BJ (cell line): ENCODE data around the gene CFAP54. TPM values are rescaled to one million over a fixed set of nuclear protein-coding genes. Genes with fewer than 3 reads are reported as not detected.

ENCODE experiments used
- CTCF ChIA-PET: fragments of 350-600 bp; formaldehyde crosslinking; extraction: SDS; loops from one replicate; lab custom pipeline; 2021; ENCODE audit warnings: antibody characterized with exemption, inconsistent platforms; lab: Yijun Ruan, JAX
- POLR2A ChIA-PET: fragments of 300-600 bp; sonication (Branson Sonifier 250); formaldehyde crosslinking; extraction: SDS; loops from one replicate; lab custom pipeline; 2021; ENCODE audit warnings: antibody characterized with exemption; lab: Charles Lee
- DNase-seq: peaks from one replicate; pipeline ENCODE4 v3.0.0-alpha.2; 2011; ENCODE audit warnings: low read depth
- H3K27me3 ChIP-seq: 2 replicates; pipeline ENCODE4 v1.6.0; 2011; ENCODE audit warnings: low read length; ENCODE audit not compliant: control insufficient read depth, insufficient read depth
- H3K36me3 ChIP-seq: 2 replicates; pipeline ENCODE4 v1.5.1; 2011; ENCODE audit warnings: low read length; ENCODE audit not compliant: control insufficient read depth, insufficient read depth
- H3K4me3 ChIP-seq: 2 replicates; pipeline ENCODE4 v1.5.1; 2011; ENCODE audit warnings: low read depth, mild to moderate bottlenecking, control low read depth, low read length
- polyA plus RNA-seq: library from polyadenylated mRNA; depleted of rRNA; stranded (reverse); fragments of >200 nt; gene quantifications from 2 replicates; pipeline ENCODE4 v1.2.3, GENCODE V29; 2011
- TF ChIP-seq, protein P1 (sequence below): IDR thresholded peaks from 2 replicates; pipeline ENCODE4 v1.5.1; 2011; ENCODE audit warnings: low read depth, mild to moderate bottlenecking, control low read depth, inconsistent platforms, low read length, moderate library complexity; ENCODE audit not compliant: insufficient read depth

Gene CFAP54
- polyA plus RNA-seq, 1 experiment: 0.38 TPM

DNA sequence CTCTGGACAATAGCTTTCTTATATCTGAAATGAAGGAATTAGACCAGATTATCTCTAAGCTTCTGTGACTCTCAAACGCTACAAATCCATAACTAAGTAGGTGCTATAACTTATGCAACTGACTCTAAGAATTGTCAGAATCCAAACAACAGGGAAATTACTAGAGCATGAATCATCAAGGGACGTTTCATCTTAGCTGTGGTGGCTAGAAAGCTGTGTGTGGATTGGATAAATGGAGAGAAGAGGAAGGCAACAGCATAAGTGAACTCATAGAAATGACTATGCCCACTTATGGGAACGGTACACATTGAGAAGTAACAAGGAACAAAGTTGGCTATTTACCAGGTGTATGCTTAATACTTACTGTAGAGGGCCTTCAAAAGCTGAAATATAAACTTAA is 321.7 kb downstream of the CFAP54 start:
- ChIA-PET POLR2A (interaction anchor here (0.7 kb wide), 1 partner anchor 62 kb away, joined by 4 read pairs; no protein-coding TSS in a partner anchor), CTCF (interaction anchor here (0.6 kb wide), 1 partner anchor 106 kb away, joined by 4 read pairs; no protein-coding TSS in a partner anchor)
- peak; percentile 56 for DNase-seq
- H3K4me3 ChIP-seq: no peak overlapping the region
- no peaks in the 10 kb centered on the region for H3K36me3 ChIP-seq
- H3K27me3 ChIP-seq: no peaks in the 10 kb centered on the region
- TF ChIP-seq, protein P1, sequence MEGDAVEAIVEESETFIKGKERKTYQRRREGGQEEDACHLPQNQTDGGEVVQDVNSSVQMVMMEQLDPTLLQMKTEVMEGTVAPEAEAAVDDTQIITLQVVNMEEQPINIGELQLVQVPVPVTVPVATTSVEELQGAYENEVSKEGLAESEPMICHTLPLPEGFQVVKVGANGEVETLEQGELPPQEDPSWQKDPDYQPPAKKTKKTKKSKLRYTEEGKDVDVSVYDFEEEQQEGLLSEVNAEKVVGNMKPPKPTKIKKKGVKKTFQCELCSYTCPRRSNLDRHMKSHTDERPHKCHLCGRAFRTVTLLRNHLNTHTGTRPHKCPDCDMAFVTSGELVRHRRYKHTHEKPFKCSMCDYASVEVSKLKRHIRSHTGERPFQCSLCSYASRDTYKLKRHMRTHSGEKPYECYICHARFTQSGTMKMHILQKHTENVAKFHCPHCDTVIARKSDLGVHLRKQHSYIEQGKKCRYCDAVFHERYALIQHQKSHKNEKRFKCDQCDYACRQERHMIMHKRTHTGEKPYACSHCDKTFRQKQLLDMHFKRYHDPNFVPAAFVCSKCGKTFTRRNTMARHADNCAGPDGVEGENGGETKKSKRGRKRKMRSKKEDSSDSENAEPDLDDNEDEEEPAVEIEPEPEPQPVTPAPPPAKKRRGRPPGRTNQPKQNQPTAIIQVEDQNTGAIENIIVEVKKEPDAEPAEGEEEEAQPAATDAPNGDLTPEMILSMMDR: no peak

DNA sequence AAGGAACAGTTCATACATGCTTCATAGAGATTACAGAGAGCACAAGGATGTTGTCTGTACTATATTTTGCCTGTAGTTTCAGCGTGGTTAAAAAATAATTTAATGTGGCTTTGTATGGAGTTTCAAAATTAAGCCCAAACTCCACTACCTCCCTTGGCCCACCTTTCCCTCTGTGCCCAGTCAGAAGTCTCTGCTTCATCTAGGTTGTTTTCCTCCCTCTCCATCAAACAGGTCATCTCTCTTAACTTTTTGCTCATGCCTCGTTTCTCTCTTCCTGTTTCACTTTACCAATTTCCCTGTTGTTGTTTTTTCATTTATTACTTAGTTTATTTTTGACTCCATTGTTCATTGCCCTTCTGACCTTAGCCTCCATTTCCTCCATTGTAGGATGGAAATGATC is 322.8 kb downstream of the CFAP54 start:
- ChIA-PET POLR2A (no interaction called here), CTCF (interaction anchor here (0.6 kb wide), 1 partner anchor 51 kb away, joined by 3 read pairs; no protein-coding TSS in a partner anchor)
- no peak for DNase-seq
- Histone ChIP-seq H3K36me3 (no peaks in the 10 kb centered on the region), H3K27me3 (no peaks in the 10 kb centered on the region), H3K4me3 (no peak overlapping the region)
- TF ChIP-seq, protein P1: no peak

- ChIA-PET POLR2A (no interaction called here), CTCF (interaction anchor here (0.5 kb wide), 1 partner anchor 35 kb away, joined by 3 read pairs; no protein-coding TSS in a partner anchor)
- TF ChIP-seq, protein P1: no peak
- no peak for DNase-seq
- no peaks in the 10 kb centered on the region for H3K36me3 ChIP-seq
- H3K4me3 ChIP-seq: no peak overlapping the region
- no peaks in the 10 kb centered on the region for H3K27me3 ChIP-seq
These were observed 324.8 kb downstream of the CFAP54 start for GRCh38 chr12:96814200-96814599.

DNA sequence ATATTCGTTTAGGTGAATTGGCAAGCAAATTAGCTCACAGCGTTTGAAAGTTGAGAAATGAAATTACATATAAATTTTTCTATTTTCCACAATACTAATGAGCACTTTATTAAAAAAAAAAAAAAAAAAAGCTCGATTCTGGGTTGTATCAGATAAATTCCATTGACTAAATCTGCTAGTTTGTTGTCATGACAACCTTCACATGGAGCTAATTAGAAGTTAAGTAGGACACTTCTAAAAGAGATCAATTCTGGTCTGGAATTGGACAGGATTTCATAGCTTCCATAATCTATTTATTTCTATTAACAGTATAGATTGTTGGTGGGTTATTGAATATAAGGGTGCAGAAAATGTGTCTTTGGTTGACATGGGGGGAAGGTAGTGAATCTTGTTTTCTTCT is 332.2 kb downstream of the CFAP54 start:
- H3K27me3 ChIP-seq: no peaks in the 10 kb centered on the region
- ChIA-PET POLR2A (interaction anchor here (0.6 kb wide), 1 partner anchor 40 kb away, joined by 4 read pairs; no protein-coding TSS in a partner anchor), CTCF (interaction anchor here (1.0 to 1.1 kb wide), 2 partner anchors 10 to 24 kb away, joined by 3 to 4 read pairs; no protein-coding TSS in a partner anchor)
- no peak for DNase-seq
- H3K36me3 ChIP-seq: no peaks in the 10 kb centered on the region
- no peak overlapping the region for H3K4me3 ChIP-seq
- TF ChIP-seq, protein P1: no peak

DNA sequence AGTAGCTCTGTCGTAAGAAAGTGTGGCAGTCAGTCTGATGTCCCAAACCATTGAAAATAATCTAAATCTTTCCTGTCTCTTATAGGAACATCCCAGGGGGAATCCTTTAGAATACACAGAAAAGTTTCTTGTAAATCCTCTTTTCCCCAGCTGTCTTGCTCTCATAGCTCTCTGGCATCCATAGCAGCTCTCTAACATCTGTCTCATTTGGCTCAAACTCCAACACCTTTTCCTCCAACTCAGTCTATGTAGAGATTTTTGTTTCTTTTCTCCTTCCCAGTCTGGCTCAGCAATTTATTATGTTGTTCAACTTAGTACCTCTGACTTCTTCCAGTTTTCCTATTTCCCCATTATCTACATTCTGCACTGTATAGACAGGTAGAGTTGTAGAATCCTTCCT is 333.3 kb downstream of the CFAP54 start:
- no peaks in the 10 kb centered on the region for H3K27me3 ChIP-seq
- TF ChIP-seq, protein P1: no peak
- ChIA-PET CTCF (interaction anchor here (1.1 kb wide), 1 partner anchor 23 kb away, joined by 3 read pairs; no protein-coding TSS in a partner anchor), POLR2A (no interaction called here)
- no peaks in the 10 kb centered on the region for H3K36me3 ChIP-seq
- H3K4me3 ChIP-seq: no peak overlapping the region
- no peak for DNase-seq
